ENCODE measurements around the gene TALDO1. TPM values are rescaled to one million over a fixed set of nuclear protein-coding genes. Genes with fewer than 3 reads are reported as not detected.

TALDO1 gene
- total and polyA plus RNA-seq, 2 donors from 2014 or later: 175 to 312 TPM

DNA sequence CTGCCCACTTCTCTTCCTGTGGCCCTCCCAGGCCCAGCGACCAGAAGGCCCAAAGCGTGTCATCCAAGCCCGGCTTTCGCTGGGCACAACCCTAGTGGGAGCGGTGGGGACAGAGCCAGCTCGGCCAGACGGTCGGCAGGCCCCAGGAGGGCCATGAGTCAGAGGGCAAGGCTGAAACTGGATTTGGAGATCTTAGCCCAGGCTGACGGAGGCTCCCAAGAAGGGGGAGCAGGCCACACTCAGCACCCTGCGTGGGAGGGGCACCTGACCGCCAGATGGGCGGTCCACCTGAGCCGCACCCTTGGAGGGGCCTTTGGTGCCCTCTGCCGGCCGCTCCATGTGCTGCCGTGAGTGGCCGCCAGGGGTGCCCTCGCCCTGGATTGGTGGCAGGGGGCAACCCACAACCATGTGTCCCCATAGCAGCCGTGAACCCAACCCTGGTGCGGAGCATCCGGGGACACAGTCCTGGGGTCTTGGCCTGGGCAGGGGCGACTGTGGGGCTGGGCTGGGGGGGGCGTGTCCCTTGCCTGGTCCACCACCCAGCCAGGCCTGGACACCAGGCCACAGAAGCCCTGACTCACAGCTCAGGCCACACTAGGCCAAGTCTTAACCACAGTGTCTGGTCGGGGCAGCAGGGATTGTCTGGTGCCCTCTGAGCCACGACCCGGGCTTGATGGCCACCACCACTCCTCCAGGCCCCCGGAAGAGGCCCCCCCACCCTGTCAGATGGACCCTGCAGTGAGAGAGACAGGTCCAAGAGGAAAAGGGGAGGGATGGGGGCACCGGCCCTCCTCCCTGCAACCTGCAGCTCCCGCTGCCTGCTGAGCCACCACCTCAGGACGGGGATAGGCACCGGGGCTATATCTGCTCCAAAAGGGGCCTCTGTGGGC, 19.2 kb upstream of the TALDO1 start:
- FAIRE-seq: no peak
- H3K9ac ChIP-seq (ENCODE audit: low read length in 3 of 3): peak overlapping the region in 1 of 3 donors; percentile 34
- no peaks in the 10 kb centered on the region for H3K27me3 ChIP-seq (ENCODE audit: control insufficient read depth, insufficient read depth, low read length)
- H3K4me1 ChIP-seq (ENCODE audit: control insufficient read depth in 2 of 3, insufficient read depth in 2 of 3, low read depth in 1 of 3, low read length in 3 of 3): peaks cover 0 to 5% (median 0%) of the 10 kb centered on the region in 3 donors
- intact Hi-C loops (cut with DNase I): loop anchor here (10.0 kb wide), 1 partner anchor 173 kb away; no protein-coding TSS in a partner anchor
- H3K36me3 ChIP-seq (ENCODE audit: control insufficient read depth in 2 of 3, insufficient read depth in 3 of 3, low read length in 3 of 3): peaks cover 0 to 12% (median 0%) of the 10 kb centered on the region in 3 donors
- TF ChIP-seq, protein P1, sequence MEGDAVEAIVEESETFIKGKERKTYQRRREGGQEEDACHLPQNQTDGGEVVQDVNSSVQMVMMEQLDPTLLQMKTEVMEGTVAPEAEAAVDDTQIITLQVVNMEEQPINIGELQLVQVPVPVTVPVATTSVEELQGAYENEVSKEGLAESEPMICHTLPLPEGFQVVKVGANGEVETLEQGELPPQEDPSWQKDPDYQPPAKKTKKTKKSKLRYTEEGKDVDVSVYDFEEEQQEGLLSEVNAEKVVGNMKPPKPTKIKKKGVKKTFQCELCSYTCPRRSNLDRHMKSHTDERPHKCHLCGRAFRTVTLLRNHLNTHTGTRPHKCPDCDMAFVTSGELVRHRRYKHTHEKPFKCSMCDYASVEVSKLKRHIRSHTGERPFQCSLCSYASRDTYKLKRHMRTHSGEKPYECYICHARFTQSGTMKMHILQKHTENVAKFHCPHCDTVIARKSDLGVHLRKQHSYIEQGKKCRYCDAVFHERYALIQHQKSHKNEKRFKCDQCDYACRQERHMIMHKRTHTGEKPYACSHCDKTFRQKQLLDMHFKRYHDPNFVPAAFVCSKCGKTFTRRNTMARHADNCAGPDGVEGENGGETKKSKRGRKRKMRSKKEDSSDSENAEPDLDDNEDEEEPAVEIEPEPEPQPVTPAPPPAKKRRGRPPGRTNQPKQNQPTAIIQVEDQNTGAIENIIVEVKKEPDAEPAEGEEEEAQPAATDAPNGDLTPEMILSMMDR (IDR thresholded peaks at IDR 0.05; ENCODE audit: borderline replicate concordance, extremely low read depth, insufficient read depth): peak; percentile 98
- no peaks in the 10 kb centered on the region for H3K9me3 ChIP-seq (ENCODE audit: control insufficient read depth in 2 of 3, insufficient read depth in 1 of 3, low read length in 3 of 3)
- H3K4me3 ChIP-seq (ENCODE audit: low read length in 3 of 3): no peak overlapping the region
- H3K27ac ChIP-seq (ENCODE audit: low read depth in 2 of 2, low read length in 2 of 2): peak overlapping the region; percentile 53 to 76
- peak; percentile 82 to 96 (median 90) for DNase-seq

DNA sequence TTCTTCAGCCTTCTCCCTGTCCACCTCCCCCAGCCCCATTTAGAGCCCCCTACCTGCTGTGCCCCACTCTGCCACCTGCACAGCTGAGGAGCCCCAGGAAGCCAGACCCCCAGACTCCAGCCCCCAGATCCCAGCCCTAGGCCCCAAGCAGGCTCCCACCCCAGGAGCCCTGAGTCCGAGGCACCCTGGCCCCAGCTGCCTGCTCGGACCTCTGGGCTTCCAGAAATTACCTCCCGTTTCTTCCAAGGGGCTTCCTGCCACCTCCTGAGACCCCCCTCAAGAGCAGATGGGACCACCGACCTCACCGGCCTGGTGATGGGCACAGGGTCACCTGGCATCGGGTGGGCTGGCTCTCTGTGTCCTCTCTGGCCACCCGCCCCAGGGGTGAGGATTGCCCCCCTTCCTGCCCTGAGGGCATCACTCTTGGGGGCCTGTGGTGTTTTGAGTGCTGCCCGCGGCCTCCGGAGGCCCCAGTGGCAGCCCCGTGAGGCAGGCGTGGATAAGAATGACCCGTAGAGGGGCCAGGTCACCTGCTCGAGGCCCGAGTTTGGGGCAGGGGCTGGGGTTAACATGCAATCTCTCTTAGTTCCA, 18.3 kb upstream of the TALDO1 start:
- TF ChIP-seq, protein P1 (IDR thresholded peaks at IDR 0.05; ENCODE audit: borderline replicate concordance, extremely low read depth, insufficient read depth): no peak
- intact Hi-C loops (cut with DNase I): loop anchor here (10.0 kb wide), 1 partner anchor 174 kb away; no protein-coding TSS in a partner anchor
- H3K9me3 ChIP-seq (ENCODE audit: control insufficient read depth in 2 of 3, insufficient read depth in 1 of 3, low read length in 3 of 3): no peaks in the 10 kb centered on the region
- peaks cover 0 to 5% (median 0%) of the 10 kb centered on the region in 3 donors for H3K4me1 ChIP-seq (ENCODE audit: control insufficient read depth in 2 of 3, insufficient read depth in 2 of 3, low read depth in 1 of 3, low read length in 3 of 3)
- FAIRE-seq: no peak
- H3K4me3 ChIP-seq (ENCODE audit: low read length in 3 of 3): no peak overlapping the region
- H3K36me3 ChIP-seq (ENCODE audit: control insufficient read depth in 2 of 3, insufficient read depth in 3 of 3, low read length in 3 of 3): peaks cover 0 to 5% (median 0%) of the 10 kb centered on the region in 3 donors
- peak in 2 of 5 donors; percentile 43 to 71 for DNase-seq
- no peak overlapping the region for H3K27ac ChIP-seq (ENCODE audit: low read depth in 2 of 2, low read length in 2 of 2)
- H3K9ac ChIP-seq (ENCODE audit: low read length in 3 of 3): no peak overlapping the region
- no peaks in the 10 kb centered on the region for H3K27me3 ChIP-seq (ENCODE audit: control insufficient read depth, insufficient read depth, low read length)

GRCh38 chr11:729492-730074, 17.7 kb upstream of the TALDO1 start:
- Histone ChIP-seq H3K27me3 (ENCODE audit: control insufficient read depth, insufficient read depth, low read length) (no peaks in the 10 kb centered on the region), H3K27ac (ENCODE audit: low read depth in 2 of 2, low read length in 2 of 2) (no peak overlapping the region), H3K36me3 (ENCODE audit: control insufficient read depth in 2 of 3, insufficient read depth in 3 of 3, low read length in 3 of 3) (peaks cover 0 to 2% (median 0%) of the 10 kb centered on the region in 3 donors), H3K9me3 (ENCODE audit: control insufficient read depth in 2 of 3, insufficient read depth in 1 of 3, low read length in 3 of 3) (no peaks in the 10 kb centered on the region), H3K4me1 (ENCODE audit: control insufficient read depth in 2 of 3, insufficient read depth in 2 of 3, low read depth in 1 of 3, low read length in 3 of 3) (peaks cover 0 to 5% (median 0%) of the 10 kb centered on the region in 3 donors), H3K9ac (ENCODE audit: low read length in 3 of 3) (no peak overlapping the region), H3K4me3 (ENCODE audit: low read length in 3 of 3) (no peak overlapping the region)
- DNase-seq: peak in 2 of 5 donors; percentile 50 to 75
- TF ChIP-seq, protein P1 (IDR thresholded peaks at IDR 0.05; ENCODE audit: borderline replicate concordance, extremely low read depth, insufficient read depth): no peak
- intact Hi-C loops (cut with DNase I): loop anchor here (10.0 kb wide), 1 partner anchor 175 kb away; no protein-coding TSS in a partner anchor
- FAIRE-seq: no peak

All from kidney (tissue), 14 donors.